ENCODE results near the gene VWA5B2. TPM values are rescaled to one million over a fixed set of nuclear protein-coding genes. Genes with fewer than 3 reads are reported as not detected.

VWA5B2 gene
- total RNA-seq, 1 donor from 2014 or later, result 1.1 TPM

DNA sequence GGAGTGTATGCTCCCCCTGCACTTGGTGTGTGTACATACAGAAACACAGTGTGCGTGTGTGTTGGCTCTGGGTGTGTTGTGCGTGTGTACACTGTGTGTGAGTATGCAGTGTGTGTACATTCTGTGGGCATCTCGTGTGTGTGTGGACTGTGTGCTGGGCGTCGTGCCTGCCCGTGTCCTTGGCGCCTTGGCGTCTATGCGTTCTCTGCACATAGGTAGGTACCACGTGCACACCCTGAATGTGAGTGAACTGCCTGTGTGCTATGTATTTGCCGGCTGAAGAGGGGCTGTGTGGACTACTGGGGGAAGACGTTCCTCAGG is 46.0 kb downstream of the VWA5B2 start:
- Mint-ChIP-seq H3K27me3 (ENCODE audit: unreplicated experiment) (peaks cover 20% of the 10 kb centered on the region), H3K36me3 (ENCODE audit: low read depth, unreplicated experiment) (no peaks in the 10 kb centered on the region), H3K4me1 (ENCODE audit: unreplicated experiment) (peaks cover 9% of the 10 kb centered on the region), H3K4me3 (ENCODE audit: unreplicated experiment) (peak overlapping the region; percentile 60), H3K9me3 (ENCODE audit: unreplicated experiment) (no peaks in the 10 kb centered on the region), H3K27ac (ENCODE audit: unreplicated experiment) (no peak overlapping the region)
- TF ChIP-seq, protein P1, sequence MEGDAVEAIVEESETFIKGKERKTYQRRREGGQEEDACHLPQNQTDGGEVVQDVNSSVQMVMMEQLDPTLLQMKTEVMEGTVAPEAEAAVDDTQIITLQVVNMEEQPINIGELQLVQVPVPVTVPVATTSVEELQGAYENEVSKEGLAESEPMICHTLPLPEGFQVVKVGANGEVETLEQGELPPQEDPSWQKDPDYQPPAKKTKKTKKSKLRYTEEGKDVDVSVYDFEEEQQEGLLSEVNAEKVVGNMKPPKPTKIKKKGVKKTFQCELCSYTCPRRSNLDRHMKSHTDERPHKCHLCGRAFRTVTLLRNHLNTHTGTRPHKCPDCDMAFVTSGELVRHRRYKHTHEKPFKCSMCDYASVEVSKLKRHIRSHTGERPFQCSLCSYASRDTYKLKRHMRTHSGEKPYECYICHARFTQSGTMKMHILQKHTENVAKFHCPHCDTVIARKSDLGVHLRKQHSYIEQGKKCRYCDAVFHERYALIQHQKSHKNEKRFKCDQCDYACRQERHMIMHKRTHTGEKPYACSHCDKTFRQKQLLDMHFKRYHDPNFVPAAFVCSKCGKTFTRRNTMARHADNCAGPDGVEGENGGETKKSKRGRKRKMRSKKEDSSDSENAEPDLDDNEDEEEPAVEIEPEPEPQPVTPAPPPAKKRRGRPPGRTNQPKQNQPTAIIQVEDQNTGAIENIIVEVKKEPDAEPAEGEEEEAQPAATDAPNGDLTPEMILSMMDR (IDR thresholded peaks at IDR 0.05; ENCODE audit: unreplicated experiment), result no peak
- DNase-seq (ENCODE audit: low spot score), result no peak

DNA sequence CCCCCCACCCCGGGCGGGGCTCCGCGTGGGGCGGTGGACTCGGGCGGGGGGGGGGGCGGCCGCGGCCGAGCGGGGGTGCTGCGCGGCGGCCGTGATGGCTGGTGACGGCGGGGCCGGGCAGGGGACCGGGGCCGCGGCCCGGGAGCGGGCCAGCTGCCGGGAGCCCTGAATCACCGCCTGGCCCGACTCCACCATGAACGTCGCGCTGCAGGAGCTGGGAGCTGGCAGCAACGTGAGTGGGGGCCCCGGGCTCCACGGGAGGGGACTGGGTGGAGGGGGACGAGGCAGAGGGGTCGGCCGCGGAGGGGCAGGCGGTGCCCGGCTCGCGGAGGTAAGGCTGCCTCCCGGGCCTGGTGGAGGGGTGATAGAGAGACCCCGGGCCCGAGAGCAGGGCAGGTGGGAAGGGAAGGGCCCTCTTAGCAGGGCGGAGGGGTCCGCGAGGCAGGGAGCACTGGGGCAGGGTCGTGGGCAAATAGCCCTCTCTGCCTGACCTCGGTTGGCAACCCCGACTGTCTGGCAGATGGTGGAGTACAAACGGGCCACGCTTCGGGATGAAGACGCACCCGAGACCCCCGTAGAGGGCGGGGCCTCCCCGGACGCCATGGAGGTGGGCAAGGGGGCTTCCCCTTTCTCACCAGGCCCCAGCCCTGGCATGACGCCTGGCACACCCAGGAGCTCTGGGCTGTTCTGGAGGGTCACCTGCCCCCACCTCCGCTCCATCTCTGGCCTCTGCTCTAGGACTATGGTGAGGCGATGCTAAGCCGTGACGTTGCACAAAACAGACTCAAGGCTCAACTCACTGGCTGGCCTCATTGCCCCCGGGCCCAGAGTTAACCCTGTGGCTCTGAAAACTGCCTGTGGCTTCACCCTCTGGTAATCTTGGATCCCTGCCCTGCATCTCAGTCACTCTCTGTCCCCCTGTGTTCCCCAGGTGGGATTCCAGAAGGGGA is 46.9 kb downstream of the VWA5B2 start, which contains the start of gene ECE2:
TSS of gene ECE2 (plus strand) at position 62 of the 950 bp plus-strand sequence. CDS start at position 194, 132 bp downstream.
- peak within 1 kb of the TSS; percentile 60 for H3K4me3 Mint-ChIP-seq (ENCODE audit: unreplicated experiment)
- H3K9me3 Mint-ChIP-seq (ENCODE audit: unreplicated experiment), result no peaks in the 10 kb centered on the region
- H3K27ac Mint-ChIP-seq (ENCODE audit: unreplicated experiment), result no peak within 1 kb of the TSS
- peaks cover 25% of the 10 kb centered on the region for H3K27me3 Mint-ChIP-seq (ENCODE audit: unreplicated experiment)
- TF ChIP-seq, protein P1 (IDR thresholded peaks at IDR 0.05; ENCODE audit: unreplicated experiment), result no peak
- no peak for DNase-seq (ENCODE audit: low spot score)
- peaks cover 9% of the 10 kb centered on the region for H3K4me1 Mint-ChIP-seq (ENCODE audit: unreplicated experiment)
- H3K36me3 Mint-ChIP-seq (ENCODE audit: low read depth, unreplicated experiment), result no peaks in the 10 kb centered on the region

DNA sequence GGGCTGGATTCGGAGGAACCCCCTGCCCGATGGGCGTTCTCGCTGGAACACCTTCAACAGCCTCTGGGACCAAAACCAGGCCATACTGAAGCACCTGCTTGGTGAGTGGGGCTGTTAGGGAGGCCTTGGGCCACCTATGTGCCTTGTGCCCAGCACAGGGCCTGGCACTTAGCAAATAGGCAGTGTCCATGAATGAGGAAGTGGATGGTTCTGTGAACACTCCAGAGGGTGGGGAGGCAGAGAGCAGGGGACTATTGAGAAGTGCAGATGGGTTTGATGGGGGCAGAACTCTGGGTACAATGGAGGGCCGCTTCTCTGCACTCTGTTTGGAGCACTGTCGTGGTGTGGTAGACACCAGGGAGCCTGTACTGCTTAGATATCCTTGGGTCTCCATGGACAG is 48.0 kb downstream of the VWA5B2 start:
- Mint-ChIP-seq H3K4me1 (ENCODE audit: unreplicated experiment) (peaks cover 9% of the 10 kb centered on the region), H3K4me3 (ENCODE audit: unreplicated experiment) (no peak overlapping the region), H3K36me3 (ENCODE audit: low read depth, unreplicated experiment) (no peaks in the 10 kb centered on the region), H3K27me3 (ENCODE audit: unreplicated experiment) (peaks cover 33% of the 10 kb centered on the region), H3K9me3 (ENCODE audit: unreplicated experiment) (no peaks in the 10 kb centered on the region), H3K27ac (ENCODE audit: unreplicated experiment) (no peak overlapping the region)
- no peak for DNase-seq (ENCODE audit: low spot score)
- TF ChIP-seq, protein P1 (IDR thresholded peaks at IDR 0.05; ENCODE audit: unreplicated experiment), result no peak

DNA sequence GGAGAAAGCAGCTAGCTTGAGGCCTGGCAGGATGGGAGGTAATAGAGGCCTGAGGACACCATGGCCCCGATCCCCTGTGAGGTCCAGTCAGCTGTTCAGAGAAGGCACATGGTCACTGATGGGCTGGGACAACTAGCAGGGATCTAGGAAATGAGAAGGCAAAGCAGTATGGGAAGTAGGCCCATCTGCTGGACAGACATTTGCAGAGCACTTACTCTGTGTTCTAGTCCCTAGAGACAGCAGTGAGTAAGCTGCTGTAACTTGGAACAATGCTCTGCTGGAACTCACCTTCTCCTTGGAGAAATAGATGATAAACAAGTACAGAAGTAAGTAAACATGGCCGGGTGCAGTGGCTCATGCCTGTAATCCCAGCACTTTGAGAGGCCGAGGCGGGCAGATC is 53.6 kb downstream of the VWA5B2 start:
- H3K4me3 Mint-ChIP-seq (ENCODE audit: unreplicated experiment), result peak overlapping the region; percentile 19
- peaks cover 2% of the 10 kb centered on the region for H3K4me1 Mint-ChIP-seq (ENCODE audit: unreplicated experiment)
- no peak overlapping the region for H3K27ac Mint-ChIP-seq (ENCODE audit: unreplicated experiment)
- no peaks in the 10 kb centered on the region for H3K36me3 Mint-ChIP-seq (ENCODE audit: low read depth, unreplicated experiment)
- DNase-seq (ENCODE audit: low spot score), result no peak
- no peaks in the 10 kb centered on the region for H3K9me3 Mint-ChIP-seq (ENCODE audit: unreplicated experiment)
- TF ChIP-seq, protein P1 (IDR thresholded peaks at IDR 0.05; ENCODE audit: unreplicated experiment), result no peak
- peaks cover 22% of the 10 kb centered on the region for H3K27me3 Mint-ChIP-seq (ENCODE audit: unreplicated experiment)

DNA sequence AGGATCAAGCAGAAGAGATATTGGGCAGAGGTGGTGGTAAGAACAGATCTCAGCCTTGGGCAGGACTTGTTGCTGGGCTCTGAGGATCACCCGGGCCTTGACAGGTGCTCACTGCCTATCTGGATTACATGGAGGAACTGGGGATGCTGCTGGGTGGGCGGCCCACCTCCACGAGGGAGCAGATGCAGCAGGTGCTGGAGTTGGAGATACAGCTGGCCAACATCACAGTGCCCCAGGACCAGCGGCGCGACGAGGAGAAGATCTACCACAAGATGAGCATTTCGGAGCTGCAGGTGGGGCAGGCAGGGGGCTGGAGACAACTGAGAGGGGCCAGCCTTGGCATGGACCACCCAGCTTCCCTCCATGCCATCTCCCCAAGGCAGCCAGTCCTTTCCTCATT is 54.3 kb downstream of the VWA5B2 start:
- H3K36me3 Mint-ChIP-seq (ENCODE audit: low read depth, unreplicated experiment), result no peaks in the 10 kb centered on the region
- H3K9me3 Mint-ChIP-seq (ENCODE audit: unreplicated experiment), result no peaks in the 10 kb centered on the region
- H3K4me3 Mint-ChIP-seq (ENCODE audit: unreplicated experiment), result no peak overlapping the region
- no peak for DNase-seq (ENCODE audit: low spot score)
- H3K27me3 Mint-ChIP-seq (ENCODE audit: unreplicated experiment), result peaks cover 22% of the 10 kb centered on the region
- H3K27ac Mint-ChIP-seq (ENCODE audit: unreplicated experiment), result no peak overlapping the region
- TF ChIP-seq, protein P1 (IDR thresholded peaks at IDR 0.05; ENCODE audit: unreplicated experiment), result no peak
- peaks cover under 1% of the 10 kb centered on the region for H3K4me1 Mint-ChIP-seq (ENCODE audit: unreplicated experiment)

Data from endothelial cell (in vitro differentiated cells).